NOMO-1 treated with dmso at 0.1 percent for 144 hours (cell line): Measurements from ENCODE around the gene CDH4.

Source experiments
- DNase-seq: peaks from one replicate; lab custom pipeline; 2025; ENCODE audit not compliant: unreplicated experiment; lab: John Stamatoyannopoulos, UW

Gene CDH4

GRCh38 chr20:61661025-61661424 lies 409.0 kb downstream of the CDH4 start:
- DNase-seq: no peak

GRCh38 chr20:61661583-61661982 lies 409.5 kb downstream of the CDH4 start:
- DNase-seq: no peak

- DNase-seq: no peak
Measured at GRCh38 chr20:61662226-61662967, 410.3 kb downstream of the CDH4 start.

GRCh38 chr20:61662968-61663331 lies 410.9 kb downstream of the CDH4 start:
- DNase-seq: no peak

- DNase-seq: no peak
Measured at GRCh38 chr20:61663521-61664425, 411.7 kb downstream of the CDH4 start.

- DNase-seq: no peak
Measured at GRCh38 chr20:61664556-61665320, 412.7 kb downstream of the CDH4 start.

- no peak for DNase-seq
Measured at GRCh38 chr20:61665528-61666470, 413.7 kb downstream of the CDH4 start.

- no peak for DNase-seq
Measured at GRCh38 chr20:61666471-61666832, 414.4 kb downstream of the CDH4 start.

- DNase-seq: no peak
Measured at GRCh38 chr20:61667056-61667792, 415.2 kb downstream of the CDH4 start.

GRCh38 chr20:61668065-61668650 lies 416.1 kb downstream of the CDH4 start:
- no peak for DNase-seq

- DNase-seq: no peak
Measured at GRCh38 chr20:61668771-61669503, 416.9 kb downstream of the CDH4 start.

- DNase-seq: no peak
Measured at GRCh38 chr20:61670274-61670673, 418.2 kb downstream of the CDH4 start.

GRCh38 chr20:61671559-61671958 lies 419.5 kb downstream of the CDH4 start:
- DNase-seq: no peak

GRCh38 chr20:61673152-61673847 lies 421.2 kb downstream of the CDH4 start:
- DNase-seq: no peak

GRCh38 chr20:61674121-61674520 lies 422.1 kb downstream of the CDH4 start:
- no peak for DNase-seq

GRCh38 chr20:61674688-61675087 lies 422.6 kb downstream of the CDH4 start:
- no peak for DNase-seq

GRCh38 chr20:61677928-61678327 lies 425.9 kb downstream of the CDH4 start:
- no peak for DNase-seq

GRCh38 chr20:61678437-61678836 lies 426.4 kb downstream of the CDH4 start:
- DNase-seq: no peak
